ENCODE data around the gene NUP42. TPM values are rescaled to one million over a fixed set of nuclear protein-coding genes. Genes with fewer than 3 reads are reported as not detected.
A peak's percentile ranks its signal among the peaks of the same experiment; 100 is the strongest.

Gene NUP42
- total and polyA plus RNA-seq, 9 of the 15 experiments (the other 6 are each of a cell fraction or from before 2014, with no cell fraction given) = 41.8 to 86.4 (median 71.2) TPM

- Histone ChIP-seq H3K4me3 (no peak overlapping the region), H3K9me1 (ENCODE audit: control insufficient read depth, insufficient read depth, low read length) (no peaks in the 10 kb centered on the region), H4K20me1 (replicated peaks; ENCODE audit: control insufficient read depth, insufficient read depth, low read length) (no peaks in the 10 kb centered on the region), H3K4me1 (replicated peaks in 1 of 2; ENCODE audit: control insufficient read depth in 2 of 2, insufficient read depth in 2 of 2, low read length in 2 of 2) (peaks cover 8 to 15% of the 10 kb centered on the region in 2 experiments), H2AFZ (ENCODE audit: low read depth, low read length) (no peak overlapping the region), H3K36me3 (ENCODE audit: control insufficient read depth, insufficient read depth, low read length) (peaks cover 58% of the 10 kb centered on the region), H3K27ac (ENCODE audit: extremely low read depth, low read depth, low read length) (no peak overlapping the region), H3K9ac (ENCODE audit: insufficient read depth in 1 of 2, low read depth in 2 of 2, low read length in 2 of 2) (no peak overlapping the region; a peak in 1 of 4 replicates), H3K9me3 (replicated peaks; ENCODE audit: control insufficient read depth, insufficient read depth, low read depth, low read length) (no peaks in the 10 kb centered on the region), H3K27me3 (ENCODE audit: control insufficient read depth in 2 of 2, insufficient read depth in 2 of 2, low read length in 2 of 2) (no peaks in the 10 kb centered on the region), H3K4me2 (ENCODE audit: insufficient read depth, low read length) (no peak overlapping the region), H3K79me2 (ENCODE audit: control insufficient read depth, insufficient read depth, low read length) (peaks cover 88% of the 10 kb centered on the region)
- peak; percentile 70 for FAIRE-seq
- BruUV-seq (replicated peaks) = no TSS peak
- ChIA-PET CTCF (ENCODE audit: low intra/inter-chr PET ratio) (interaction anchor here (0.5 to 2.2 kb wide), 3 partner anchors 77 to 528 kb away, joined by 3 to 9 read pairs (median 4); no protein-coding TSS in a partner anchor), POLR2A (interaction anchor here (0.6 to 1.8 kb wide), 13 partner anchors 9 to 707 kb away, joined by 3 to 9 read pairs (median 4); partner anchors contain the start of gene MALSU1)
- 47% methylated on average over 4 of the region's 4 CpGs for WGBS (ENCODE audit: insufficient coverage, low coverage, missing lambda C conversion rate)
- peak; percentile 20 to 75 (median 32) for DNase-seq (ENCODE audit: extremely low read depth in 1 of 4, low spot score in 3 of 4)
- intact Hi-C loops (cut with micrococcal nuclease) = loop anchor here (1.0 to 10.0 kb wide), 3 partner anchors 77 to 340 kb away; no protein-coding TSS in a partner anchor
- in situ Hi-C loops (cut with MboI) = no loop called here
- peak; percentile 45 for ATAC-seq
- no peak for TF ChIP-seq SIN3A (IDR thresholded peaks at IDR 0.05; ENCODE audit: borderline replicate concordance in 2 of 2, control insufficient read depth in 1 of 2, low read depth in 2 of 2, low read length in 2 of 2)
- TF ChIP-seq ZNF134 (CRISPR knock-in tag; conservative IDR thresholded peaks at IDR 0.05) = no peak
- no peak for TF ChIP-seq ZNF668 (CRISPR knock-in tag; IDR thresholded peaks at IDR 0.05)
- no peak for TF ChIP-seq MITF (IDR thresholded peaks at IDR 0.05)
- TF ChIP-seq RFX1 (IDR thresholded peaks at IDR 0.05) = no peak
- no peak for TF ChIP-seq PHB2 (IDR thresholded peaks at IDR 0.05; ENCODE audit: low read depth)
- peak; percentile 60; the same call in 1 of the 2 replicates for TF ChIP-seq REST (IDR thresholded peaks at IDR 0.05; ENCODE audit: borderline replicate concordance)
- no peak for TF ChIP-seq REST (CRISPR knock-in tag; IDR thresholded peaks at IDR 0.05; ENCODE audit: low read depth)
- no peak for TF ChIP-seq ZNF778 (CRISPR knock-in tag; IDR thresholded peaks at IDR 0.05)
Measured at GRCh38 chr7:23184709-23185359, 3.0 kb downstream of the NUP42 start.
